Left renal pelvis (tissue), 4 donors: Measurements from ENCODE around the gene HMCN2. TPM values are rescaled to one million over a fixed set of nuclear protein-coding genes. Genes with fewer than 3 reads are reported as not detected.
"Not testable (repeated sequence)": the region's sequence is repeated elsewhere in the genome, so short reads cannot be mapped to it uniquely, and the experiment has no call there.

Experiments used
- DNase-seq, 4 donors: peaks; one replicate each; pipeline ENCODE4 v3.0.0-alpha.2; 2013; ENCODE audit warnings: low read depth in 4 of 4, low spot score in 3 of 4
- polyA plus RNA-seq, 4 donors: library from polyadenylated mRNA; unstranded; fragments of 120-200 nt; gene quantifications; one replicate each; pipeline ENCODE4 v1.2.1, GENCODE V29; 2013; ENCODE audit not compliant: insufficient read length in 4 of 4

The HMCN2 gene
- polyA plus RNA-seq, 4 donors = 0.40 to 1.7 (median 1.1) TPM

GRCh38 chr9:130262061-130262745 lies 3.4 kb upstream of the HMCN2 start:
- DNase-seq = no peak

GRCh38 chr9:130262771-130263170 lies 2.8 kb upstream of the HMCN2 start:
- no peak for DNase-seq

GRCh38 chr9:130263601-130264413 lies 1.8 kb upstream of the HMCN2 start:
- DNase-seq = no peak

GRCh38 chr9:130264414-130265350 lies 878 bp upstream of the HMCN2 start:
- no peak for DNase-seq

DNA sequence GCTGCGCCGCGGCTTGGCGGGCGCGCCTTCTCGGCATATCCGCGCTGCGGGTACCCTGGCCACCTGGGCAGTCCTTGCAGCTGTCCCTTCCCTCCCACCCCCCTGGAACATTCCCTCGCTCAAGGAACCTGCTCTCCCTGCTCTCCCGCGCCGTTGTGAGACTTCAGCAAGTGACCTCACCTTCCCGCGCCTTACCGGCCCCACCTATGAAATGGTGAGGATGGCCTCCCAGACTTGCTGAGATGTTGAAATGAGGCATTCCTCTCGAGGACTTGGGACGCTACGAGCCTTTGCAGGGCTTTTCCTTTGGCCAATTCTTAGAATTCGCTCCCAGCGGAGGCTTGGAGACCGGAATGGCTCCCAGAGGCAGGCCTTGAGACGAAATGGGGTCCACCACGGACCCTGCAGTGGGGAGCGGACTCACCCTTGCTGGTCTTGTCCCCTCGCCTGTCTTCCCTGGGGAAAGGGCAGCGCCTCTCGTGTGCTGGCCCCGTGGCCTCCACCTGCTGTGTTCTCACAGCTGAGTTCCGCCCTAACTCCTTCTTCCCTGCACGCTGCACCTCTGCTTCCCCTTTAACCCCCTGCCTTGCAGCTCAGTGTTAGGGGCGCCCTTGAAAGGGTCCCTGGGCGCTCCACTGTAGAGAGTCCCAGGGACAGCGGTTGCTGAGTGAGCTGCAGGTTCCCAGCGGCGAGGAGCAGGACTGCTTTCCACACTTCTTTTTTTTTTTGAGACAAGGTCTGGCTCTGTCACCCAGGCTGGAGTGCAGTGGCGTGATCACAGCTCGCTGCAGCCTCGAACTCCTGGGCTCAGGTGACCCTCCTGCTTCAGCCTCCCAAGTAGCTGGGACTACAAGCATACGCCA lies 907 bp downstream of the HMCN2 start:
- DNase-seq = no peak

GRCh38 chr9:130267930-130268329 lies 2.4 kb downstream of the HMCN2 start:
- DNase-seq = no peak

DNA sequence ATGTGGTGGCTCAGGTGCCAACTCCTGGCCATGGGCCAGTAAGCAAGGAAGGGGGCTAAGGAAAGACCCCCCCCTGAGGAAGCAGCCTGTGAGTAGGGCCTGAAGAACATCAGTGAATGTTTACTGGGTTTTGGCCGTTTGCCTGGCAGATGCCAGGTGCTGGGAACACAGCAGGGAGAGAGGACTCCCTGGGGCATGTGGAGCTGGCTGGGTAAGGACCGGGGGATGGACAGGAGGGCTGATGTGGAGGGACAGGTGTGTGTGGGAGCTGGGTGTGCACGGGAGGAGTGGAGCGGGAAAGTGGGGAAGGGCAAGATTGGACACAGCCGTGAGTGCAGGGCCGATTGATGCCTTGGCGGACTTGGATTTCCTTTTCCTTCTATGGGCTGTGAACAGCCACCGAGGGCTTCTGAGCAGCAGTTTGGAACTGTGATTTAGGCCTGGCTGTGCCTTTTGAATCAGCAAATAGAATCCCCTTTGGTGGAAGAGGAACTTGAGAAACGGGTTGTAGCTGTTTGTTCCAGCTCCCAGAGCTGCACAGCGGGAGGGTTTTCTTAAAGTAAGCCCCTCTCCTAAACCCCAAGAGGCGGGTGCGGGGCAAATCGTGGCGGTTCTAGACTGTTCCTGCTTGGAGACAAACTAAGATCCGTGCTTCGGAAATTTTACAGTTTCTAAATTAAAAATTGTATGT lies 3.1 kb downstream of the HMCN2 start:
- no peak for DNase-seq

DNA sequence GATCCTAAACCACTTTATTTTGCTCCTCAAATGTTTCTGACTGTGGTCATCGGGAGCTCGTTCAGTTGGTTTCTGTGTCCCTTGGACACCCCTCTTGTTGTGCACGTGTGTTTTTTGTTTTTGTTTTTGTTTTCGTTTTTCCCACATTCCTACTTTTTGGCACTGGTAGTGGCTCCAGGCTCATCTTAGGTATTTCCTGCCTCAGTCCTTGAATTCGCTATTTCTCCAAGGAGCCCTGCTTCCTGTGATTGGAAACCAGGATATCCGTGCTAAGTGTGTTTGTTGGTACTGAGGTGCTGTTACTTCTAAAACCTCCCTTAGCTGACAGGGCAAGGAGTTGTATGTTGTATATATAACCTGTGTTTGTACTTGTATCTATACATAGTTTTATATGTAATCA lies 5.9 kb downstream of the HMCN2 start:
- DNase-seq = no peak

DNA sequence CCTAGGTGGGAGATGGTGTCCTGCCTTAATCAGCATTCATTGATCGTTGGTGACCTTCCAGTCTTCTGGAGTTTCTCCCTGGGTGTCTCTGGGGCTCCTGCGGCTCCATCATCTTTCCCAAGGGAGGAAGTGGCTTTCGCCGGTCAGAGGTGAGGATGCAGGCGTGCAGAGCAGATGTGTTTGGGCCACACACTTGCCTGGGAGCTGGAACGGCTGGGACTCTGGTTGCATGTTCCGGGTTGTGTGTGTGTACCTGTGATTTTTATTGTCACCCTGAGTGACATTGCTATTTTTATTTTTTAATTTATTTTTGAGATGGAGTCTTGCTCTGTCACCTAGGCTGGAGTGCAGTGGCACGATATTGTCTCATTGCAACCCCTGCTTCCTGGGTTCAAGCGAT lies 9.6 kb downstream of the HMCN2 start:
- no peak for DNase-seq

GRCh38 chr9:130276121-130276520 lies 10.6 kb downstream of the HMCN2 start:
- DNase-seq = no peak

DNA sequence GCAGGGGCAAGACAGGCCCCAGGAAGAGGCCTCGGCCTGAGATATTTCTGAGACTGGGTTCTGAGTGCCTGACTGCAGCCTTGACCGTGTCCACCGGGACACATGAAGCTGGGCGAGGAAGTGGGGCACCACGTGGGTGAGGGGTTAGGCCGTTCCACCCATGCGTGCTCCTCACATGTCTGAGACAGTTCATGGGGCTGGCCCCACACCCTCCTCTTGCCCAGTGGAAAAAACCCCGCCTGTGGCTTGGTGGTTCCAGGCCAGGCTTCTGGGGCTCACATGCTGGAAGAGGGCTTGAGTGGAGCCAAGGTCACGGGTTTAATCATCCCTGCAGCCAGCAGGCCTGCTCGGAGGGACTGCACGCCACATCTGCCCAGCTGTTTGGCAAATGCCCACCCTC lies 11.4 kb downstream of the HMCN2 start:
- no peak for DNase-seq

GRCh38 chr9:130277525-130277924 lies 12.0 kb downstream of the HMCN2 start:
- not testable (repeated sequence) for DNase-seq

DNA sequence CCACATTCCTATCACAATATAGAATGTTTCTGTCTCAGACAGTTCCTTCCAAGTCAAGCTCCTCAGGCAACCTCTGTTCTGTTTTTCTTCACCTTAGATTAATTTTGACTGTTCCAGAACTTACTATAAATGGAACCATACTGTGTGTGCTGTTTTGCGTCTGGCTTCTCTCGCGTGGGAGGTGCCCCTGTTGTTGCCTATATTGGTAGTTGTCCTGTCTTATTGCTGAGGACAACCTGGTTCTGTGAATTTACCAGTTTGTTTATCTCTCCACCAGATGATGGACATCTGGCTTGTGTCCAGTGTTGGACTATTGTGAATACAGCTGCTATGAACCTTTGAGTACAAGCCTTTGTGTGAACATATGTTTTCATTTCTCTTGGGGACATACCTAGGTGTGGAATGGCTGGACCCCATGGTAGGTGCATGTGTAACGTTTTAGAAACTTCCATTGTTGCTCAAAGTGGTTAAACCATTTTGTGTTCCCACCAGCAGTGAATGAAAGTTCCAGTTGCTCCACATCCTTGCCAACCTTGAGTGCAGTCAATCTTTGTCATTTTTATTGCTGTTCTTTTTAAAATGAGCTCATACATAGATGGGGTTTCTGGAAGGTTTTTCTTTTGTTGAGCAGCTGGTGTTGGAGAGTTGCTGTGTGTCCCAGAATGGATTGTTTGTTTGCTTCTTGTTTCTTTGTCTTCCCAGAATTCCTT lies 18.1 kb downstream of the HMCN2 start:
- DNase-seq = no peak

DNA sequence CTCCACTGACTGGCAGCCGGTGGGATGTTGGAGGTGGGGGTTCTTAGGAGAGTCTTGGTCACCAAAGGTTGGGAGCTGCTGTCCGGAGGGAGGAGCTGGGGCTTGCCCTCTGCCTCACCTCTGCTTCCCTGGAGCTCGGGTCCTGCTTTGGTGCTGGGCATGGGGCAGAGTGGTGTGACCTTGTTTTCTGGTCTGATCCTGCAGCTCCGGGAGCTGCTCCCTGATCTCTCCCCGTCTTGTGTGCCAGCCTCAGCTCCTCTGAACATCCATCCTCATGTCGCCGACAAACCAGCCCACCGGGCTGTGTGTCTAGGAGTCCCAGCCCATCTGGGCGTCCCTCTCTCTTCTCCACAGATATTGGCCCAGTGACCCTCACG lies 18.7 kb downstream of the HMCN2 start:
- no peak for DNase-seq

GRCh38 chr9:130284690-130285089 lies 19.1 kb downstream of the HMCN2 start:
- no peak for DNase-seq

GRCh38 chr9:130285271-130285670 lies 19.7 kb downstream of the HMCN2 start:
- no peak for DNase-seq

- DNase-seq = no peak
Measured at GRCh38 chr9:130286072-130286770, 20.7 kb downstream of the HMCN2 start.

DNA sequence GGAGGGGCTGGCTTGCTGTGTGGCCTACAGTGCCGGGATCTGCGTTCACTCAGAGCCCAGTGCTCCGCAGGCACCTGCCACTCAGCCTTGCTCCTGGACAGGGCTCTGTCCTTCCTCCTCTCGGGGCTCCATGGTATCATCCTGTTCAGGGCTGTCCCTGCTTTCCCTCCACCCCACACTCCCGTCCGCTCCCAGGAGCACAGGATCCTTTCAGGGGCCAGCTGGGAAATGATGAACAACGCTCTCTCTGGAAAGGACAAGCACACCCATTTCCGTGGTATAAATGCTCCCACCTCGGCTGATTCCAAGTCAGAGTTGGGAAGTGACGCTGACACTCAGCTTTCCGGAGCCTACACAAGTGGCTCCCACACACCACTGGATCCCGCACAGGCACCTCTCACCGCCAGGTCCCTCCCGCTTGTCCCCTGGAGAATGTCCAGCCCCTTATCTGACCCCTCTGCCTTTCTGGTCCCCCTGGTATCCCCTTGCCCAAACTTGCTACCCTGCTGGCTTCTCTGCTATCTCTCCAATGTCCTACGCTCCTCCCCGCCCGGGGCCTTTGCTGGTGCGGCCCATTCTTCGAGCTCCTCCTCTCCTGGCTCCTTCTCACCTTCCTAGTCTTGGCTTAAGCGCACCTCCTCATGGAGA lies 21.3 kb downstream of the HMCN2 start:
- DNase-seq = no peak
